Liver (tissue), 9 donors: Measurements from ENCODE around the gene ZNF546. TPM values are rescaled to one million over a fixed set of nuclear protein-coding genes. Genes with fewer than 3 reads are reported as not detected.

Experiments used
- DNase-seq: peaks from one replicate; pipeline ENCODE4 v3.0.0-alpha.2; 2017; ENCODE audit warnings: low spot score
- H3K27ac ChIP-seq, 2 donors: one replicate each; pipeline ENCODE4 v1.7.0; 2013; ENCODE audit warnings: inconsistent platforms in 2 of 2, low read length in 2 of 2, control low read depth in 1 of 2, low read depth in 1 of 2, mild to moderate bottlenecking in 1 of 2
- H3K27me3 ChIP-seq, 4 donors: one replicate each; pipeline versions ENCODE4 v1.6.1 to v1.7.0; 2013; ENCODE audit warnings: low read length in 3 of 4, inconsistent platforms in 1 of 4, mild to moderate bottlenecking in 1 of 4, moderate library complexity in 1 of 4; ENCODE audit not compliant: control insufficient read depth in 4 of 4, insufficient read depth in 4 of 4
- H3K36me3 ChIP-seq, 4 donors: one replicate each; pipeline versions ENCODE4 v1.6.1 to v1.7.0; 2013; ENCODE audit warnings: low read length in 3 of 4, mild to moderate bottlenecking in 3 of 4, low read depth in 1 of 4, moderate library complexity in 1 of 4; ENCODE audit not compliant: control insufficient read depth in 4 of 4, insufficient read depth in 3 of 4
- H3K4me1 ChIP-seq, 4 donors: one replicate each; pipeline versions ENCODE4 v1.6.1 to v1.7.0; 2013; ENCODE audit warnings: low read length in 3 of 4, mild to moderate bottlenecking in 3 of 4, moderate library complexity in 1 of 4; ENCODE audit not compliant: control insufficient read depth in 4 of 4, insufficient read depth in 4 of 4
- H3K4me3 ChIP-seq, 3 donors: one replicate each; pipeline versions ENCODE4 v1.6.1 to v1.7.0; 2013; ENCODE audit warnings: low read length in 3 of 3, control low read depth in 1 of 3, low read depth in 1 of 3, mild to moderate bottlenecking in 1 of 3
- H3K9ac ChIP-seq, 2 donors: one replicate each; pipeline ENCODE4 v1.7.0; 2013; ENCODE audit warnings: low read length in 2 of 2, mild to moderate bottlenecking in 2 of 2, moderate library complexity in 2 of 2, control low read depth in 1 of 2, low read depth in 1 of 2
- H3K9me3 ChIP-seq, 4 donors: one replicate each; pipeline versions ENCODE4 v1.6.1 to v1.7.0; 2013; ENCODE audit warnings: low read length in 3 of 4; ENCODE audit not compliant: control insufficient read depth in 4 of 4
- EGR1 ChIP-seq, 2 donors: IDR thresholded peaks; 2 replicates each; pipeline ENCODE4 v1.6.1; 2016 to 2018; ENCODE audit warnings: antibody characterized with exemption in 2 of 2, low read depth in 2 of 2
- FOXA1 ChIP-seq: IDR thresholded peaks from 2 replicates; pipeline ENCODE4 v1.6.1; 2016; ENCODE audit warnings: antibody characterized with exemption
- FOXA2 ChIP-seq: IDR thresholded peaks from 2 replicates; pipeline ENCODE4 v1.6.1; 2016; ENCODE audit warnings: antibody characterized with exemption
- GABPA ChIP-seq, 2 donors: IDR thresholded peaks in 1 of 2; conservative IDR thresholded peaks in 1 of 2; 2 replicates each; pipeline ENCODE4 v1.6.1; 2016; ENCODE audit warnings: antibody characterized with exemption in 2 of 2, mild to moderate bottlenecking in 1 of 2, moderate library complexity in 1 of 2
- HNF4A ChIP-seq, 2 donors: conservative IDR thresholded peaks; 2 replicates each; pipeline ENCODE4 v1.6.1; 2016; ENCODE audit warnings: antibody characterized with exemption in 2 of 2, mild to moderate bottlenecking in 2 of 2
- HNF4G ChIP-seq: IDR thresholded peaks from 2 replicates; pipeline ENCODE4 v1.6.1; 2016; ENCODE audit warnings: antibody characterized with exemption
- JUND ChIP-seq, 2 donors: IDR thresholded peaks; 2 replicates each; pipeline ENCODE4 v1.6.1; 2016; ENCODE audit warnings: antibody characterized with exemption in 2 of 2
- NR2F2 ChIP-seq: IDR thresholded peaks from 2 replicates; pipeline ENCODE4 v1.6.1; 2016; ENCODE audit warnings: antibody characterized with exemption
- RAD21 ChIP-seq, 2 donors: IDR thresholded peaks; 2 replicates each; pipeline ENCODE4 v1.6.1; 2016; ENCODE audit warnings: antibody characterized with exemption in 2 of 2, mild to moderate bottlenecking in 2 of 2
- RXRA ChIP-seq, 2 donors: IDR thresholded peaks; 2 replicates each; pipeline ENCODE4 v1.6.1; 2017 to 2018; ENCODE audit warnings: antibody characterized with exemption in 2 of 2, mild to moderate bottlenecking in 1 of 2
- SP1 ChIP-seq: IDR thresholded peaks from 2 replicates; pipeline ENCODE4 v1.6.1; 2018; ENCODE audit warnings: antibody characterized with exemption, mild to moderate bottlenecking
- TAF1 ChIP-seq: conservative IDR thresholded peaks from 2 replicates; pipeline ENCODE4 v1.6.1; 2016; ENCODE audit warnings: antibody characterized with exemption, mild to moderate bottlenecking
- YY1 ChIP-seq: IDR thresholded peaks from 2 replicates; pipeline ENCODE4 v1.6.1; 2016; ENCODE audit warnings: antibody characterized with exemption, mild to moderate bottlenecking
- WGBS: extraction: QIAGEN DNeasy Blood & Tissue Kit; methylation state at CpG from one replicate; pipeline ENCODE4 v1.1.7; 2013; 5-methylcytosine and 5-hydroxymethylcytosine counted together
- polyA plus RNA-seq, 2 donors: library from polyadenylated mRNA; stranded (reverse) in 1 of 2; unstranded in 1 of 2; fragments of 200-250 nt in 1 of 2; fragments of >200 nt in 1 of 2; fragmentation: Nextera tagmentation in 1 of 2; extraction: Ambion mirVana in 1 of 2; gene quantifications; one replicate each; pipeline versions ENCODE4 v1.2.1 to v1.2.3, GENCODE V29; 2013 to 2015
- total RNA-seq, 2 donors: library from RNA; depleted of rRNA; stranded (reverse); fragments of >200 nt; gene quantifications; one replicate each; pipeline ENCODE4 v1.2.3, GENCODE V29; 2014
- TF ChIP-seq, protein P1 (sequence below): IDR thresholded peaks from 2 replicates; pipeline ENCODE4 v1.6.1; 2016; ENCODE audit warnings: antibody characterized with exemption
- TF ChIP-seq, protein P2 (sequence below): IDR thresholded peaks from 2 replicates; pipeline ENCODE4 v1.6.1; 2016; ENCODE audit warnings: antibody characterized with exemption
- TF ChIP-seq, protein P3 (sequence below): fragments of 150-350 bp; IDR thresholded peaks from 2 replicates; pipeline ENCODE4 v1.5.1; 2017; ENCODE audit warnings: improper control_type of control experiment, low read depth, low read length; ENCODE audit not compliant: missing input control
- TF ChIP-seq, protein P4 (sequence below): IDR thresholded peaks from 2 replicates; pipeline ENCODE4 v1.6.1; 2016; ENCODE audit warnings: antibody characterized with exemption
- TF ChIP-seq, protein P5 (sequence below): IDR thresholded peaks from 2 replicates; pipeline ENCODE4 v1.6.1; 2016; ENCODE audit warnings: antibody characterized with exemption, mild to moderate bottlenecking
- donor health status: healthy.
- donor health status: healthy.
- donor health status: healthy.
- donor health status: healthy.
- donor health status: healthy.

ZNF546 gene
- total and polyA plus RNA-seq, 4 donors: 1.1 to 4.9 (median 2.2) TPM

DNA sequence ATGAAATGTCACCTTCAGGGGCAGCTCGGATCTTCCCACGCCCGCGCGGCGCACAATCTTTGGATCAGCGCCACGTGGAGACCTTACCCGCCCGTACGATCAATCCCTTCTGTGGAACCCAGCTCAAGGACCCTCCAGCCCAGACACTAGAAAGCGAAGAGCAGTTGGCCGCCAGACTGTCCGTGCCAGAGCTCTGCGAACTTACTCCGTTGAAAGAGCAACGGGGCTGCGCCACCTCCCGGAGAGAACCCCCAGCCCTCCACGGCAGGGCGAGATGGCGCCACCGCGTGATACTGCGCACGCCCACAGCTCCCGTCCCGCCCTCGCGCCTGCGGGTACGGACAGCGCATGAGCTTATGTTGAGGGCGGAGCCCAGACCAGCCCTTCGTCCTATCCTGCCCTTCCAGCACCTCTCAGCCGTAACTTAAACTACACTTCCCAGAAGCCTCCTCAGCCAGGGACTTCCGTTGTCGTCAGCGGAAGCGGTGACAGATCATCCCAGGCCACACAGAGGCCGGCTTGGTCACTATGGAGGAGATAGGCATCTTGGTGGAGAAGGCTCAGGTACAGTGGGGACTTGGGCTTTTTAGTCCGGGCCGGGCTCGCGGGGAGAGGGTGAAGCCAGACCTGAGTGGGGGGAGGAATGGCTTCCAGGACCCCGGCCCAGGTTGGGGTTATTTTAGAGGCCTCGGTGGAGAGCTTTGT lies 26.0 kb upstream of the ZNF546 start, which contains the start of gene PSMC4:
Gene PSMC4 (plus strand): TSS at position 491 of the 705 bp plus-strand sequence. CDS start 38 bp downstream, at position 529.
- peaks cover 5 to 33% (median 18%) of the 10 kb centered on the region in 4 donors for H3K36me3 ChIP-seq
- no peak for TF ChIP-seq FOXA2
- peak; percentile 92 for TF ChIP-seq YY1
- peak; percentile 90 for TF ChIP-seq TAF1
- peak in 1 of 2 donors; percentile 47 for TF ChIP-seq JUND (IDR thresholded peaks at IDR 0.05)
- no peak for TF ChIP-seq HNF4A (conservative IDR thresholded peaks at IDR 0.05)
- peak; percentile 92 to 98 for TF ChIP-seq GABPA (IDR thresholded peaks at IDR 0.05 in 1 of 2, conservative IDR thresholded peaks at IDR 0.05 in 1 of 2)
- no peak for TF ChIP-seq HNF4G
- TF ChIP-seq, protein P1, sequence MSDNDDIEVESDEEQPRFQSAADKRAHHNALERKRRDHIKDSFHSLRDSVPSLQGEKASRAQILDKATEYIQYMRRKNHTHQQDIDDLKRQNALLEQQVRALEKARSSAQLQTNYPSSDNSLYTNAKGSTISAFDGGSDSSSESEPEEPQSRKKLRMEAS: peak; percentile 78
- peak; percentile 79 to 87 for TF ChIP-seq RAD21 (IDR thresholded peaks at IDR 0.05)
- TF ChIP-seq, protein P2, sequence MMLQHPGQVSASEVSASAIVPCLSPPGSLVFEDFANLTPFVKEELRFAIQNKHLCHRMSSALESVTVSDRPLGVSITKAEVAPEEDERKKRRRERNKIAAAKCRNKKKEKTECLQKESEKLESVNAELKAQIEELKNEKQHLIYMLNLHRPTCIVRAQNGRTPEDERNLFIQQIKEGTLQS: no peak
- no peak for TF ChIP-seq FOXA1
- TF ChIP-seq, protein P3, sequence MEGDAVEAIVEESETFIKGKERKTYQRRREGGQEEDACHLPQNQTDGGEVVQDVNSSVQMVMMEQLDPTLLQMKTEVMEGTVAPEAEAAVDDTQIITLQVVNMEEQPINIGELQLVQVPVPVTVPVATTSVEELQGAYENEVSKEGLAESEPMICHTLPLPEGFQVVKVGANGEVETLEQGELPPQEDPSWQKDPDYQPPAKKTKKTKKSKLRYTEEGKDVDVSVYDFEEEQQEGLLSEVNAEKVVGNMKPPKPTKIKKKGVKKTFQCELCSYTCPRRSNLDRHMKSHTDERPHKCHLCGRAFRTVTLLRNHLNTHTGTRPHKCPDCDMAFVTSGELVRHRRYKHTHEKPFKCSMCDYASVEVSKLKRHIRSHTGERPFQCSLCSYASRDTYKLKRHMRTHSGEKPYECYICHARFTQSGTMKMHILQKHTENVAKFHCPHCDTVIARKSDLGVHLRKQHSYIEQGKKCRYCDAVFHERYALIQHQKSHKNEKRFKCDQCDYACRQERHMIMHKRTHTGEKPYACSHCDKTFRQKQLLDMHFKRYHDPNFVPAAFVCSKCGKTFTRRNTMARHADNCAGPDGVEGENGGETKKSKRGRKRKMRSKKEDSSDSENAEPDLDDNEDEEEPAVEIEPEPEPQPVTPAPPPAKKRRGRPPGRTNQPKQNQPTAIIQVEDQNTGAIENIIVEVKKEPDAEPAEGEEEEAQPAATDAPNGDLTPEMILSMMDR: peak; percentile 74
- no peak for TF ChIP-seq NR2F2
- TF ChIP-seq, protein P4, sequence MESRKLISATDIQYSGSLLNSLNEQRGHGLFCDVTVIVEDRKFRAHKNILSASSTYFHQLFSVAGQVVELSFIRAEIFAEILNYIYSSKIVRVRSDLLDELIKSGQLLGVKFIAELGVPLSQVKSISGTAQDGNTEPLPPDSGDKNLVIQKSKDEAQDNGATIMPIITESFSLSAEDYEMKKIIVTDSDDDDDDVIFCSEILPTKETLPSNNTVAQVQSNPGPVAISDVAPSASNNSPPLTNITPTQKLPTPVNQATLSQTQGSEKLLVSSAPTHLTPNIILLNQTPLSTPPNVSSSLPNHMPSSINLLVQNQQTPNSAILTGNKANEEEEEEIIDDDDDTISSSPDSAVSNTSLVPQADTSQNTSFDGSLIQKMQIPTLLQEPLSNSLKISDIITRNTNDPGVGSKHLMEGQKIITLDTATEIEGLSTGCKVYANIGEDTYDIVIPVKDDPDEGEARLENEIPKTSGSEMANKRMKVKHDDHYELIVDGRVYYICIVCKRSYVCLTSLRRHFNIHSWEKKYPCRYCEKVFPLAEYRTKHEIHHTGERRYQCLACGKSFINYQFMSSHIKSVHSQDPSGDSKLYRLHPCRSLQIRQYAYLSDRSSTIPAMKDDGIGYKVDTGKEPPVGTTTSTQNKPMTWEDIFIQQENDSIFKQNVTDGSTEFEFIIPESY: no peak
- peak; percentile 78 to 88 for TF ChIP-seq RXRA (IDR thresholded peaks at IDR 0.05)
- TF ChIP-seq EGR1 (IDR thresholded peaks at IDR 0.05; ENCODE audit: low read depth in 2 of 2): peak in 1 of 2 donors; percentile 44
- TF ChIP-seq, protein P5, sequence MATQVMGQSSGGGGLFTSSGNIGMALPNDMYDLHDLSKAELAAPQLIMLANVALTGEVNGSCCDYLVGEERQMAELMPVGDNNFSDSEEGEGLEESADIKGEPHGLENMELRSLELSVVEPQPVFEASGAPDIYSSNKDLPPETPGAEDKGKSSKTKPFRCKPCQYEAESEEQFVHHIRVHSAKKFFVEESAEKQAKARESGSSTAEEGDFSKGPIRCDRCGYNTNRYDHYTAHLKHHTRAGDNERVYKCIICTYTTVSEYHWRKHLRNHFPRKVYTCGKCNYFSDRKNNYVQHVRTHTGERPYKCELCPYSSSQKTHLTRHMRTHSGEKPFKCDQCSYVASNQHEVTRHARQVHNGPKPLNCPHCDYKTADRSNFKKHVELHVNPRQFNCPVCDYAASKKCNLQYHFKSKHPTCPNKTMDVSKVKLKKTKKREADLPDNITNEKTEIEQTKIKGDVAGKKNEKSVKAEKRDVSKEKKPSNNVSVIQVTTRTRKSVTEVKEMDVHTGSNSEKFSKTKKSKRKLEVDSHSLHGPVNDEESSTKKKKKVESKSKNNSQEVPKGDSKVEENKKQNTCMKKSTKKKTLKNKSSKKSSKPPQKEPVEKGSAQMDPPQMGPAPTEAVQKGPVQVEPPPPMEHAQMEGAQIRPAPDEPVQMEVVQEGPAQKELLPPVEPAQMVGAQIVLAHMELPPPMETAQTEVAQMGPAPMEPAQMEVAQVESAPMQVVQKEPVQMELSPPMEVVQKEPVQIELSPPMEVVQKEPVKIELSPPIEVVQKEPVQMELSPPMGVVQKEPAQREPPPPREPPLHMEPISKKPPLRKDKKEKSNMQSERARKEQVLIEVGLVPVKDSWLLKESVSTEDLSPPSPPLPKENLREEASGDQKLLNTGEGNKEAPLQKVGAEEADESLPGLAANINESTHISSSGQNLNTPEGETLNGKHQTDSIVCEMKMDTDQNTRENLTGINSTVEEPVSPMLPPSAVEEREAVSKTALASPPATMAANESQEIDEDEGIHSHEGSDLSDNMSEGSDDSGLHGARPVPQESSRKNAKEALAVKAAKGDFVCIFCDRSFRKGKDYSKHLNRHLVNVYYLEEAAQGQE: peak; percentile 56
- TF ChIP-seq SP1: peak; percentile 87
- H3K27me3 ChIP-seq: no peaks in the 10 kb centered on the region
- peak within 1 kb of the TSS; percentile 81 to 99 (median 92) for H3K4me3 ChIP-seq
- H3K9ac ChIP-seq: peak within 1 kb of the TSS; percentile 92 to 93
- no peaks in the 10 kb centered on the region for H3K9me3 ChIP-seq
- DNase-seq: peak; percentile 94
- H3K4me1 ChIP-seq: peaks cover 4 to 22% (median 11%) of the 10 kb centered on the region in 4 donors
- H3K27ac ChIP-seq: peak within 1 kb of the TSS; percentile 82 to 90
- under 1% methylated on average over 47 of the region's 47 CpGs for WGBS
